GM18868 (cell line): Measurements from ENCODE around the gene KCNIP1.
"Not testable (repeated sequence)": the region's sequence is repeated elsewhere in the genome, so short reads cannot be mapped to it uniquely, and the experiment has no call there.

Experiments
- ATAC-seq: cut with Tn5 transposase; IDR thresholded peaks from one replicate; pipeline ENCODE4 v1.9.1; 2021; ENCODE audit warnings: mild to moderate bottlenecking, moderate library complexity; ENCODE audit not compliant: unreplicated experiment

The KCNIP1 gene

GRCh38 chr5:170765868-170766267 lies 262.0 kb downstream of the KCNIP1 start:
- not testable (repeated sequence) for ATAC-seq

GRCh38 chr5:170769246-170769645 lies 265.4 kb downstream of the KCNIP1 start:
- no peak for ATAC-seq

DNA sequence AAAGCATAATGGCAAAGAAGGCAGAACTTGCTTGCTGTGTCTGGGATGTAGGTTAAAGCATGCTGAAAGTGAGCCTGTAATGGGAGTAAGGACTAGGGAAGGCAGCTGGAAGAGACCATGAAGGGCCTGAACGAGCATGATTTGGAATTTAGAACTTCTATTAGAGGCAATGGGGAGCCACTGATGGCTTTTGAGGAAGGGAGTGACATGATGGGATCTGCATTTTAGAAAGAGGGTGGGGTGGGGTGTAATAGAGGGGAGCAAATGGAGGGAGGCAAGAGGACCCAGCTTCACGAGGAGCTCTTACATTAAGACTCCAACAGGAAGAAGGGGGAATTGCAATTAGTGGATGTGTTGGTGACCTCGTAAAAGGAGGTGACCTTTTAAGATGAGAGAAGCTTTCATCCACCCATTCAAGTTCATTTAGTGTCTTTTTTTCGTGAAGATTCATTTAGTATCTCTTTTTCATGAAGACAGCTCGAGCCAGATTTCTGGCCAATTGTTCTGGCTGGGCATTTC lies 266.1 kb downstream of the KCNIP1 start:
- ATAC-seq: no peak

GRCh38 chr5:170771496-170771895 lies 267.7 kb downstream of the KCNIP1 start:
- no peak for ATAC-seq

DNA sequence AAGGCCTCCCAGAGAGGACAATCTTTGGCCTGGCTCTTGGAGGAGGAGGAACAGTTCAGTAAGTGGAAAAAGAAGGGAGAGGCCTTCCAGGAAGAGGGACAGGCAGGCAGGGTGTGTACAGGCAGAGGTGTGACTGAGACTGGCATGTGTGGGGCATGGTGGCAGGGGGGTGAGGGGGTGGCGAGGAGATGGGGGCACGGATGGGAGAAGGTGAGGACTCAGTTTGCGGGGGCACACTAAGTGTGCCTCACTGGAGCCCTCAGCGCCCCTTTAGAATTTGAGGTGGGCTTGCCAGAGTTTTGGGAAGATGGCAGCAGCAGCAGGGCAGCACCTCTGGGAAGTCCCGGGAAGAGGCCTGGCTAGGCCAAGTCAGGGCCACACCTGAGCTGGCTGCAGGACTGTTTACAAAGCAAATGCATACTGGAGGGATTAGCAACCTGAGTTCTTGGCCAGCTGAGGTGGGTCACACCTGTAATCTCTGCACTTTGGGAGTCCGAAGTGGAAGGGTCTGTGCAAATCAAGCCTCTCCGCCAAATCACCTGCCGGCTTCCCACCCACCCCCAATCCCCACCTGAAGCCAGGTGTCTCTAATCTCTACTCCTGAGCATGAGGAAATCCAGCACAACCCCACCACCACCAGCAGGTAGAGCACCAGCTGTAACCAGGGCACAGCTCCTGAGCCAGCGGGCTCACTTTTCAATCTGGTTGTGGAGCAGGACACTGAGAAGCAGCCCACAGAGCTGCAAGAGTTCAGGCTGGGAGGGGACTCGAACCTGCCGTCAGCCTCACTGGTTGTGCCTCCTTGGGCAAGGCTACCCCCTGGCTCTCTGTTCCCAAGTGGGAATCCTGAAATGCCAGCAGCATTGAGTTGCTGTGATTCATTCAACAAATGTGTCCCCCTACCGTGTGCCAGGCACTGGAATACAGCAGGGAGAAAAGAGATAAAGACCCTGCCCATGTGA lies 269.5 kb downstream of the KCNIP1 start:
- ATAC-seq: no peak

GRCh38 chr5:170774831-170775230 lies 271.0 kb downstream of the KCNIP1 start:
- no peak for ATAC-seq

GRCh38 chr5:170781946-170782345 lies 278.1 kb downstream of the KCNIP1 start:
- ATAC-seq: no peak

- no peak for ATAC-seq
Observed at GRCh38 chr5:170782438-170782837, 278.6 kb downstream of the KCNIP1 start.

- ATAC-seq: no peak
Observed at GRCh38 chr5:170783498-170784247, 279.9 kb downstream of the KCNIP1 start, which contains the start of gene GABRP. Gene GABRP (plus strand): TSS chr5:170783725. CDS start chr5:170788616, 4,891 bp downstream.

DNA sequence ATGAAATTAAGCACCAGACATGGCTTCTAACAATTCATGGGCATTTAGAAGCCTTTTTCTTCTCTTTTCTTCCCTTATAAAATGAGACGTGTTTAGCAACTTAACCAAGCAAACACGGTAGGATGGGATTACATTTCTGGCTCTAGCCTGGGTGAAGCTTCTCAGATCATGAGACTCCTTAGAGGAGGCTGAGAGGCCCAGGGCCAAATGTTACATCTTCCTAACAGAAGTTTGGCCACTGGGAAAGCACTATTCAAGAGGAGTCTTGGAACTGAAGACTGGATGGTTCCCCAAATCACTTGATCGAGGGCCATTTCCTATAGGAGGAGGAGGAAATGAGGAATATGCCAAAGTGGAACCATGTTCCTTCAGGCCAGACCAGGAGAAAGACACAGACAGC lies 281.6 kb downstream of the KCNIP1 start:
- ATAC-seq: no peak
